Activated naive CD4-positive, alpha-beta T cell treated with Interleukin-2 at 50 U/mL for 16 hours (primary cell): ENCODE data around the gene DIS3L.
"Not testable (repeated sequence)": the region's sequence is repeated elsewhere in the genome, so short reads cannot be mapped to it uniquely, and the experiment has no call there.

Source experiments
- DNase-seq: peaks from one replicate; pipeline ENCODE4 v3.0.0-alpha.2; 2020

The DIS3L gene

DNA sequence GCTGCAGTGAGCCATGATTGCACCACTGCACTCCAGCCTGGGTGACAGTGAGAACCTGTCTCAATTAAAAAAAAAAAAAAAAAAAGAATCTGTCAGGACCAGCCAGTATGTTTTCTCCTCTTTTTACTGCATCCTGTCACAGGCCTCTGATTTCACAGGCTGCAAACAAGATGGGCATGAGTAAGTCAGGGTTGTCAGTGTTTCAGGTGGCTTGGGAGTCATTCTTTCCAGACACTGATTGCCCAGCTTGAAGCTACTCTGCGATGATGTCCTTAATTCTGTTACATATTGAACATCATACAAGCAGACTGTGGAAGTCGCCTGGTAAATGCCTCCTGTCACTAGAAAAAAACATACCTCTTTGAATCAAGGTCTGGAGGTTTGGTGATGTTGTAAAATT lies 18.8 kb downstream of the DIS3L start:
- DNase-seq: no peak

DNA sequence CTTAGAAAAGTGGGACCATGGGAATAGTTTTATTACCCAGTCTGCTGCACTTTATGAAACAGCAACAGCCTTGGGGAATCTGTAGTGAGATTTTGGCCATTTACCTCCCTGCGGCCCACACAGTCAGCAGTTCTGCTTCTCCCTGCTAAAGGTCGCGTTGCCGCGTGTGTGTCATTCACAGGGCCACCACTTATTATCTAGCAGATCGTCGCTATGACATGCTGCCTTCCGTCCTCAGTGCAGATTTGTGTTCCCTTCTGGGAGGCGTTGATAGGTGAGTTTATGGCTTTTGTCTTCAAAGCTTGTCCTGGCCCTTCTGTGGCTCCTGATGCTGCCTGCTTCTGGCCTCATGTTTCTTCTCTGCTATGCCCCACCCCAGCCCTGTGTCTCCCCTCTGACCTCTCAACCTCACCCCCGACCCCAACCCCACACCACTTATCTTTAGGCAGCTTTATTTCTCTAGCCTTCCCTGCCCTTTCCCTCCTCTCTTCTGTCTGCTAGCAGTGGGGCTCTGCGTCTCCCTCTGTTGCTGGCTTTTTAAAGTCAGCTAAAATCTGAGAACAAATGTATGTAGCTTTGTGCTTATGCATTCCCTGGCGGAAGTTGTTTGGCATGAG lies 30.1 kb downstream of the DIS3L start:
- DNase-seq: no peak

DNA sequence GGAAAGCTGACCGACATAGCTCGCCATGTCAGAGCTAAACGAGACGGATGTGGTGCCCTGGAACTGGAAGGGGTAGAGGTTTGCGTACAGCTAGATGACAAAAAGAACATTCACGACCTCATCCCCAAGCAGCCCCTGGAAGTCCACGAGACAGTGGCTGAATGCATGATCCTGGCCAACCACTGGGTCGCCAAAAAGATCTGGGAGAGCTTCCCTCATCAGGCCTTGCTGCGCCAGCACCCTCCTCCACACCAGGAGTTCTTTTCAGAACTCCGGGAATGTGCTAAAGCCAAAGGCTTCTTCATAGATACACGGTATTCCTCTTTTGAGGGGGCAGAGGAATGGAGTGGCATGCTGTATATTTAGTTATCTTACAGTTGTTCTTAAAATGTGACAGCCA lies 32.7 kb downstream of the DIS3L start:
- DNase-seq: no peak

DNA sequence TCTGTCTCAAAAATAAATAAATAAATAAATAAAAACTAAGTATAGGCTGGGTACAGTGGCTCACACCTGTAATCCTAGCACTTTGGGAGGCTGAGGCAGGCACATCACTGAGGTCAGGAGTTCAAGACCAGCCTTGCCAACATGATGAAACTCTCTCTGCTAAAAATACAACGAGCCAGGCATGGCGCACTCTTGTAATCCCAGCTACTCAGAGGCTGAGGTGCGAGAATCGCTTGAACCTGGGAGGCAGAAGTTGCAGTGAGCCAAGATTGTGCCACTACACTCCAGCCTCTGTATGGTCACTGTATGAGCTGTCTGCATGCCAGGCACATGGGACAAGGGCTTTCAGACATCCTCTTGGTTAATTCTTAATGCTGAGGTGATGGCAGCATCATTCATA lies 34.4 kb downstream of the DIS3L start:
- DNase-seq: no peak

DNA sequence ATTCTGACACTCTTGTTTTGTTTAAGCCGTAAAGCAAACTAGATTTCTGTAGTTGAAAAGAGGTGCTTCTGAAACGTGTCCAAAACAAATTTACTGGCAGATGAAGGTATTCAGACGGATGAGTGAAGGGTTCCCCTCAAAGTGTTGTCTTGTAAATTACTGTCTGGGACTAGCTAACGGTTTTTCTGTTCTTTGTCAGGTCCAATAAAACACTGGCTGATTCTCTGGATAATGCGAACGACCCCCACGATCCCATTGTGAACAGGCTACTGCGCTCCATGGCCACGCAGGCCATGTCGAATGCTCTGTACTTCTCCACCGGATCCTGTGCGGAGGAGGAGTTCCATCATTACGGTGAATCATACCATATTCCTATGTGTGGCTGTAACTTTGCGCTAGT lies 35.4 kb downstream of the DIS3L start:
- DNase-seq: no peak

DNA sequence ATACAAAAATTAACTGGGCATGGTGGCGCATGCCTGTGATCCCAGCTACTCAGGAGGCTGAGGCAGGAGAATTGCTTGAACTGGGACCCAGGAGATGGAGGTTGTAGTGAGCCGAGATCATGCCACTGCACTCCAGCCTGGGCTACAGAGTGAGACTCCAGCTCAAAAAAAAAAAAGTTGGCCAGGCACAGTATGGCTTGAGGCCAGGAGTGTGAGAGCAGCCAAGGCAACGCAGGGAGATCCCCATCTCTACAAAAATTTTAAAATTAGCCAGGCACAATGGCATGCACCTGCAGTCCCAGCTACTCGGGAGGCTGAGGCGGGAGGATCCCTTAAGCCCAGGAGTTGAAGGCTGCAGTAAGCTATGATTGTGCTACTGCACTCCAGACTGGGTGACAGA lies 55.2 kb downstream of the DIS3L start:
- DNase-seq: not testable (repeated sequence)

DNA sequence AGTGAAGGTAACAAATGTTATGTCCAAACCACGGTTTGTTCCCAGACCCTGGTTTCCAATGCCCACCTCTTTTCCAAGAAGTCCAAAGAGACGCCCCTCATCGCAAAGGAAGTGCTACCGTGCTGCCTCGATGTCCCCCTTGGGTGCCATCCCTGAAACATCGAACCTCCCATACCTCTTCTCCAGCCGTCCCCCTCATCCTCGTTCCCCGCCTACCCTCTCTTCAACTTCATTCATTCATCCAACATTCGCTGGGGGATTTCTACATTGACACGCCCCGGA lies 62.6 kb downstream of the DIS3L start:
- no peak for DNase-seq

DNA sequence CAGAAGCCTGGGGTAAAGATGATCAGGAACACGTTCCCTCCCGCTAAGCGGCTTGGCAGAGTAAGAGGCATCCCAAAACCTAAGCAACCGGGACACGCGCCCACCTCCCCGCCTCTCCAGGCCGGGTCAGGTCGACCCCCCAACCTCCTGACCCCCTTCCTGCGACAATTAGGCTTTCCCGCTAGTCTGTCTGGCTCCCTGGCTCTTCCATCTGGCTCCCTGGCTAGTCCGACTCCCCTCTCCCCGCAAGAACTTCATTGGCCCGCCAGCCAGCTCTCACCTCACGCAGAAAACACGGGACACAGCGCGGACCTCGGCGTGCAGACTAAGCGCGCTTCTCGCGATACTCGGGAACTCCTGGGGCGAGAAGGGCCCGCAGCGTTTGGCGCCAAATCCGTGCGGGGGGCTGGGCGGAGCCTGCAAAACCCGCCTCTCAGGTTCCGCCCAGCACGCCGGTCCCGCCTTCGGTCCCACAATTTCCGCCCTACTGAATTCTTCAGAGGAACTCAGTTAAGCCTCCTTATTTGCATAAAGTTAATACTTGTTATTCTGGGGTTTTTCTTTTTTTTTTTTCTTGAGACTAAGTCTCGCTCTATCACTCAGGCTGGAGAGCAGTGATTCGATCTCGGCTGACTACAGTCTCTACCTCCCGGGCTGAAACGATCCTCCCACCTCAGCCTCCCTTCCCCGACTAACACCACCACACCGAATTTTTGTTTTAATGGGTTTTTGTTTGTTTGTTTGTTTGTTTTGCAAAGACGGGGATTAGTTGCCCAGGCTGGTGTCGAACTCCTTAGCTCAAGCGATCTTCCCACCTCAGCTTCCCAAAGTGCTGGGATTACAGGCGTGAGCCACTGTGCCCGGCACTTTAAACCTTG lies 63.2 kb downstream of the DIS3L start, which contains the start of gene TIPIN:
TSS of gene TIPIN (minus strand) at position 327 of the 878 bp plus-strand sequence. CDS start 3,738 bp downstream, outside the sequence.
- DNase-seq: peak; percentile 97

DNA sequence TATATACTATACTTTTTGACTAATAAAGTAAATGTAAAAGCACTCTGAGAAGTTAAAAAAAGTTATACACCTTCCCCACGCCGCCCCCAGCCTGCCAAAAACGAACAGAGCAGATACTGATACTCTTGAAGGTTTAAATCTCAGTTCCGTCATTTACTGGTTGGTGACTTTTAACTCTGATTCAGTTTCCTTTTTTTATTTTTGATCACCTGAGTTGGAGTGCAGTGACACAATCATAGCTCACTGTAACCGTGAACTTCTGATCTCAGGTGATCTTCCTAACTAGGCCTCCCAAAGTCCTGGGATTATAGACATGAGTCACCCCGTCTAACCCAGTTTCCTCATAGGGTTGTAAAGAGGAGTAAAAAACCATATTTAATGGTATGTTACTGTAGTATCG lies 66.4 kb downstream of the DIS3L start:
- DNase-seq: no peak

DNA sequence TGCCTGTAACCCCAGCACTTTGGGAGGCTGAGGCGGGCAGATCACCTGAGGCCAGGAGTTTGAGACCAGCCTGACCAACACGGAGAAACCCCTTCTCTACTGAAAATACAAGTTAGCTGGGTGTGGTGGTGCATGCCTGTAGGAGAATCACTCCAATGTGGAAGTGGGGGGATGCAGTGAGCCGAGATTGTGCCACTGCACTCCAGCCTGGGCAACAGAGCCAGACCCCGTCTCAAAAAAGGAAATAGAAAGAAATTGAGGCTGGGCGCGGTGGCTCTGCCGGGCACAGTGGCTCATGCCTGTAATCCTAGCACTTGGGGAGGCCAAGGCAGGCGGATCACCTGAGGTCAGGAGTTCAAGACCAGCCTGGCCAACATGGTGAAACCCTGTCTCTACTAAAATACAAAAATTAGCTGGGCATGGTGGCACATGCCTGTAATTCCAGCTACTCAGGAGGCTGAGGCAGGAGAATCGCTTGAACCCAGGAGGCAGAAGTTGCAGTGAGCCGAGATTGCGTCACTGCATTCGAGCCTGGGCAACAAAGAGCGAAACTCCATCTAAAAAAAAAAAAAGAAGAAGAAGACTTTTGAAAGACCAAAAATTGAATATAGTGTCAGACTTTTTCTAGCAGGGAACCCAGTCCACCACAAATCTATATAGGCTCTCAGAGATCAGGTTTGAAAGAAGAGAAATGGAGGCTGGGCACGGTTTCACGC lies 68.5 kb downstream of the DIS3L start:
- not testable (repeated sequence) for DNase-seq

DNA sequence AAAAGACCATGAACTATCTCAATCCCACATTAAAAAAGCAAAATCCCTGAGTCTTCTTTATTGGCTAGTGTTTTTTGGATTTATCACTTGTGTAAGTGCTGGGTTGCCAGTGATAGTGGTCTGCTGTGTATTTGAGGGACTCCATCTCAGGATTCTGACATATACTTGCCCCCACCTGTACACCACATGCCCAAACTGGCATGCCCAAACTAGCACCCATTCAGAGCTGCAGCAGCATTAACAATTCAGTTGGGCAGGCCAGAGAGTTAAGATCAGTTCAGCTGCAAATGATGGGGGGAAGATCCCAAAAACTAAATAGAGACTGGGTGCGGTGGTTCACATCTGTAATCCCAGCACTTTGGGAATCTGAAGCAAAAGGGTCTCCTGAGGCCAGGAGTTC lies 69.4 kb downstream of the DIS3L start:
- no peak for DNase-seq

DNA sequence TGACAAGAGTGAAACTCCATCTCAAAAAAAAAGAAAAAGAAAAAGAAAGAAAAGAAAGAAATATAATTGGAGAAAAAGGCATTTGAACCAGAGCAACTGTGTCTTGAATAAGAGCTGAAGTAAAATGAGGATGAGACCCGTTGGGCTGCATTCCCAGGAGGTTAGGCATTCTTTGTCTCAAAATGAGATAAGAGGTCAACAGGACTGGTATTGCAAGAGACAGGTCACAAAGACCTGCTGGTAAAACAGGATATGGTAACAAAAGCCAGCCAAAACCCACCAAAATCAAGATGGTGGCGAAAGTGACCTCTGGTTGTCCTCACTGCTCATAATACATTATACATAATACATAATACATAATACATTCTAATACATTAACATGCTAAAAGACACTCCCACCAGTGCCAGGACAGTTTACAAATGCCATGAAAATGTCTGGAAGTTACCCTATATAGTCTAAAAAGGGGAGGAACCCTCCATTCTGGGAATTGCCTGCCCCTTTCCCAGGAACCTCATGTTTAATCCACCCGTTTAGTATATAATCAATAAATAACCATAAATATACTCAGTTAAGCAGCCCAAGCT lies 71.7 kb downstream of the DIS3L start:
- no peak for DNase-seq

DNA sequence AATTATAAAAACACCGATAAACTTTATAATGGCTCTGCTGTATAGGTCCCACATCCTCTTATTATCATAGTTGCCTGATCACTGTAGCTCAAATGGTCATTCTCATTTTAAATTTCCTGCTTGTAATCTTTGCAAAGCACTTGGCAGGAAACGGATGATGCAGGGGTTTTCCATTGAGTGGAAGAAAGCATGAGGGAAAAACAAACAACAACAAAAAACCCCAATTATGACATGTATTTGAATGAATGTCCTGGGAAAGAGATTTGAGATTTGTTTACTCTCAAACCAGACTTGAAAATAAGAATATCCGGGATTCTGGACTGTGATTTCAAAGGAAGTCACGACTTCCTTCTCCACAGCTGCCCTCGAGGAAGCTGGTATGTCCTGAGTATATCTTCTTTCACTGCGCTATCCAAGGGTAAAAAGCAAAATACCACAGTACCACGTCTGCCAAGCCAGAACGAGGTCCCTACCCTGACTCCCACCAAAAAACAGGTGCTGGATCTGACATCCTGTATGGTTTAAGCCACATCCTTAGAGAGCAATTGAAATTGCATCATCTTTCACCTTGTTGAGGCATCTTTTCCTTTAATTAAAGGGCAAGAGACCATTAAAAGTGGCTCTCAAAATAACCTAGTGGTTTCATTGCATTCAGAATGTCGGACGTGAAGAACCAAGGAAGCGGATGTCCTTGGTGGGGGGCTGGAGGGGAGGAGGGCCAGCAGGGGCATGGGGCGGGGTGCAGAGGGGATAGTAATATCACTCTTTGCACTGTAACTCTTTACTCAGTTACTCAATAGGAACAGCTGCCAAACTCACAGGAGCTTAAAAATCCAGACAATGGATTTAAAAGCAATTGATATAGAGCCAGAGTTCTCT lies 76.6 kb downstream of the DIS3L start:
- peak; percentile 20 for DNase-seq

DNA sequence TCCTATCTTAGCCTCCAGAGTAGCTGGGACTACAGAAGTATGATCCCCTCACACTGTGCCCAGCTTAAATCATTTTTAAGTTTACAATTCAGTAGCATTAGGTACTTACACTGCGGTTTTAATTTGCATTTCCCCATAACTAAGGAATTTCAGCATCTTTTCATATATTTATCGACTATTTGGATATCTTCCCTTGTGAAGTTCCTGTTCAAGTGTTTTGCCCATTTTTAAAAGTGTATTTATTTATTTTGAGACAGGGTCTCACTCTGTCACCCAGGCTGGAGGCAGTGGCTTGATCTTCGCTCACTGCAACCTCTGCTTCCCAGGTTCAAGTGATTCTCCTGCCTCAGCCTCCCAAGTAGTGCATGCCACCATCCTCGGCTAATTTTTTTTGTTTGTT lies 80.8 kb downstream of the DIS3L start:
- DNase-seq: no peak

DNA sequence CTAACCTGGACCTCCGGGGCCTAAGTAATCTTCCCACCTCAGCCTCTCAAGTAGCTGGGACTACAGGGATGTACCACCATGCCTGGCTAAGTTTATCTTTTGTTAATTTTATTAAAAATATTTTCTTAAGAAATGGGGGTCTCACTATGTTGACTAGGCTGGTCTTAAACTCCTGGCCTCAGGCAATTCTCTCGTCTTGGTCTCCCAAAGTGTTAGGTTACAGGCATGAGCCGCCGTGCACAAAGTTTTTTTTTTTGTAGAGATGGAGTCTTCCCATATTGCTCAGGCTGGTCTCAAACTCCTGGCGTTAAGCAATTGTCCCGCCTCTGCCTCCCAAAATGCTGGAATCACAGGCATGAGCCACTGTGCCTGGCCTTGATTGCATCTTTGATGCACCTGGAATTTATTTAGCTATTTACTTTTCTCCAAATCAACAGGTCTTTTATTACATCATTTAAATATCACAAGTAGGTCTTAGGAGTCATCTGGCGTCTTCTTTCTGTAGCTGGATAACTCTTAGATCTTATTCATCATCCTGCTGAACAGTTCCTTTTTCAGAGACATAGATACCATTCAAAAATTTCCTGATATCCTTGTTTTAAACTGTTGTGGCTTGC lies 85.6 kb downstream of the DIS3L start:
- no peak for DNase-seq

DNA sequence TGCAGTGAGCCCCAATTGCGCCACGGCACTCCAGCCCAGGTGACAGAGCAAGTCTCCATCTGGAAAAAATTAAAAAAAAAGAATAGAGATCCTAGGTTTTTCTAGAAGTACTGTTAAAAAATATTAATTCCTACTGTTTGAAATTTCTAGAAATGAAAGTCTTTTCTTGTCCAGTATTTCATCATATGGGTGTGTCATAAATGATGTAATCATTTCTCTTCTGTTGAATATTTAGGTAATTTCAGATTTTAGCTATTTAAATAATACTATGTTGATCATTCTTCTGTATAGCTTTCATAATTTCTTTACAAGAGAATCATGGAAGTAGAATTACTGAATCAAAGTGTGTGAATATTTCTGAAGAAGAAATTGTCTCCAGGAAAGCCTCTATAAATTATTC lies 88.0 kb downstream of the DIS3L start:
- not testable (repeated sequence) for DNase-seq
